Cerebellar cortex (tissue), 1 donor: ENCODE measurements around the gene OR6K2.
"Not testable (repeated sequence)": the region's sequence is repeated elsewhere in the genome, so short reads cannot be mapped to it uniquely, and the experiment has no call there.

Source experiments
- DNase-seq: peaks from one replicate; pipeline ENCODE4 v3.0.0-alpha.2; 2015; ENCODE audit warnings: low spot score

OR6K2 gene, protein sequence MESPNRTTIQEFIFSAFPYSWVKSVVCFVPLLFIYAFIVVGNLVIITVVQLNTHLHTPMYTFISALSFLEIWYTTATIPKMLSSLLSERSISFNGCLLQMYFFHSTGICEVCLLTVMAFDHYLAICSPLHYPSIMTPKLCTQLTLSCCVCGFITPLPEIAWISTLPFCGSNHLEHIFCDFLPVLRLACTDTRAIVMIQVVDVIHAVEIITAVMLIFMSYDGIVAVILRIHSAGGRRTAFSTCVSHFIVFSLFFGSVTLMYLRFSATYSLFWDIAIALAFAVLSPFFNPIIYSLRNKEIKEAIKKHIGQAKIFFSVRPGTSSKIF

DNA sequence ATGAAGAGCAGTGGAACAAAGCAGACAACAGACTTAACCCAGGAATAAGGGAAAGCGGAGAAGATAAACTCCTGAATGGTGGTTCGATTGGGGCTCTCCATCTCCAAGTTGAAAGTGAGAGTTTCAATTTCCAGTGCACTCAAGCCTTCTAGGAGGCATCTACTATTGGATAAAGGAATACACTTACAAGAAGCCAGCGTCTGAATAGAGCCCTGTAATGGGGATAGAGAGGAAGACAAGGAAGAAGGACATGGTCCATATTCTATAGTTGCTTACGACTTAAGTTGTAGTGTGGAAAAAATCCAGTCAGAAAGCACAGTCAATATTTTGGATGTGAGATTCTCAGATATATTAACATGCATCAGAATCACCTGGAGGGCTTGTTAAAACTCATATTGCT lies at the start of gene OR6K2:
OR6K2 (minus strand) TSS at position 101 of the 400 bp plus-strand sequence; CDS start at position 101, 0 bp downstream.
- no peak for DNase-seq

- DNase-seq, result no peak
These were observed 35.4 kb upstream of the OR6K2 start for GRCh38 chr1:158735848-158736247.

DNA sequence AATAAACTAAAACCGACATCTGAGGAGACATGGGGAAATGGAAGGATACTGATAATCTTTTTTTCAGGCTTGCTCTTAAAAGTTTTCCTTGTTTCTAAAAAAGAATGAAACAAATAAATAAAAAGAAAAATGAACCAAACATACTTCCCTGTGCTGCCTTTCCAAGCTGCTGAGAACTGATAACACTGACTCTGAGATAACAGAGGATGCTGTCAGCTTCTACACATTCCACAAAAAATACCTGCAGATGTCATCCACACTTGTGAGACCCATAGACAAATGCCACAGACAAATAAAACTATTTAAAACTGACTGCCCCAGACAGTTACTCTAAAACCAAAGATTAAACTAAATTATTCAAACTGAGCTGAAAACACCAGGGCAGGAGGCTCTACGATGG lies 32.1 kb upstream of the OR6K2 start:
- DNase-seq, result no peak

DNA sequence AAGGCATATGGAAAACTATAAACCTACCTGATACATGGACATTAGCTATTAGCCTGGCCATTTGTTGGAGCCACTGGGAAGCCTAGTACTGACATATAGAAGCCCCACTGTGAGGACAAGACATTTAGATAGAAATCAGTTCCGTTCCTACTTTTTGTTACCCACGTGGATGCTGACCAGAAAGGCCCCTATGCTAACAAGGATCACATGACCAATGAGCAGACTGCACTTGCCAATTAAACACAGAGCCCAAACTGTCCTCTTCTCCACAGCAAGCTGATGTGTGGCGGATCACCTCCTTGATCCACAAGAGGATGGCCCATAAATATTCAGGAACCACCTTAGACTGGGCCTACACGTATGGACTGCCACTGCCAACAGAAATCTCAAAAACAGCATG lies 31.3 kb upstream of the OR6K2 start:
- no peak for DNase-seq

GRCh38 chr1:158730453-158730852 lies 30.0 kb upstream of the OR6K2 start:
- no peak for DNase-seq

- DNase-seq, result no peak
These were observed 28.2 kb upstream of the OR6K2 start for GRCh38 chr1:158728510-158729225.

GRCh38 chr1:158724442-158724841 lies 24.0 kb upstream of the OR6K2 start:
- DNase-seq, result no peak

GRCh38 chr1:158720620-158721019 lies 20.2 kb upstream of the OR6K2 start, which contains the start of gene OR6K3:
Gene OR6K3 (minus strand): TSS chr1:158720720. CDS start chr1:158718115, 2,605 bp downstream.
- no peak for DNase-seq

DNA sequence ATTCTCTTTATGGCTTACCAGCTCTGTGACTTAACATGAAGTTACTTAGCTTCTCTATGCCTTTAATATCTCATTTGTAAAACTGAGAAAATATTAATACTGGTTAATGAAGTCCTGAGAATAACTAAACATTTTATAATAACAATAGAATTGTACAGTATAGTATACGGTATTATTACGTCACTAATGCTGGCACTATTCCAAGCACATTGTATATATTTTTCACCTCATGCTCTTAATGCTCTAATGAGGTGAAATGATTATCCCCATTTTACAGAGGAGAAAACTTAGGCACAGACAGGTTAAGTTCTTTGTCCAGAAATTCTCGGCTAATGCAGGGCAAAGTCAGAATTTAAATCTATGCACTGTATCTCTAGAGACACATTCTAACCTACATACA lies 19.2 kb upstream of the OR6K2 start:
- no peak for DNase-seq

- no peak for DNase-seq
These were observed 16.9 kb upstream of the OR6K2 start for GRCh38 chr1:158717344-158717743.

- DNase-seq, result no peak
These were observed 15.9 kb upstream of the OR6K2 start for GRCh38 chr1:158716335-158716734.

GRCh38 chr1:158714754-158715153 lies 14.3 kb upstream of the OR6K2 start:
- no peak for DNase-seq

DNA sequence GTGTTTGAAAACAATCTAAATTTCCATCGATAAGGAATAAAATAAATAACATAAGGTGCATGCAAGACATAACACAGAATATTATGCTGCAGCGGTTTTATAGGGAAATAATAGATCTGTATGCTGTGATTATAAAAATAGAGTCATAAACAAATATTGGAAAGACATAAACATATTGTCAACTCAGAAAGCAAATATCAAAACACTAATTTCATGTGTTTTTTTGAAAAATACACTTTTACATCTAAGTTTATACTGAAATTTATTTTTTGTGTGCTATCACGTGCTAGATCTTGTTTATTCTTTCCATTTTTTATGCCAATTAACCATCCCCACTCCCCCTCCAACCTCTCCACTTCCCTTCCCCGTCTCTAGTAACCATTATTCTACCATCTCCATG lies 10.6 kb upstream of the OR6K2 start:
- no peak for DNase-seq

GRCh38 chr1:158706096-158706495 lies 5.6 kb upstream of the OR6K2 start:
- DNase-seq, result no peak

- no peak for DNase-seq
These were observed 5.9 kb downstream of the OR6K2 start for GRCh38 chr1:158694596-158694995.

DNA sequence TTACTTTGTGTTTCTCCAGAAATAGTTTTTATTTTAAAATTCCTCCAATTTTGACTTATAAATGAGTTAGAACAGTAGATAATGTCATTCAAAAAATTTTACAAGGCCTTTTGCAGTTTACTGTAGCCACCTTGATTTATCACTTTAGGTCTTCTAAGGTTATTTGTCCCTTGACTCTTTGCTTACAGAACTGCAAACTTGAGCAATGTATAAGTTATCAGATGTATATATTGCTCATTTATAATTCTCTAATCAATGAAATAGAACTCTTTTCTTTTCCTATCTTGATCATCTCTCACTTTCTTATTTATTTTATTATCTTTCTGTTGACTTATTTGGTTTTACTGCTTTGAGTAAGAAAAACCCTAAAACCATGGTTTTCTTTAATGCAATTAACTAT lies 8.1 kb downstream of the OR6K2 start:
- DNase-seq, result no peak

- no peak for DNase-seq
These were observed 8.5 kb downstream of the OR6K2 start for GRCh38 chr1:158691907-158692306.

DNA sequence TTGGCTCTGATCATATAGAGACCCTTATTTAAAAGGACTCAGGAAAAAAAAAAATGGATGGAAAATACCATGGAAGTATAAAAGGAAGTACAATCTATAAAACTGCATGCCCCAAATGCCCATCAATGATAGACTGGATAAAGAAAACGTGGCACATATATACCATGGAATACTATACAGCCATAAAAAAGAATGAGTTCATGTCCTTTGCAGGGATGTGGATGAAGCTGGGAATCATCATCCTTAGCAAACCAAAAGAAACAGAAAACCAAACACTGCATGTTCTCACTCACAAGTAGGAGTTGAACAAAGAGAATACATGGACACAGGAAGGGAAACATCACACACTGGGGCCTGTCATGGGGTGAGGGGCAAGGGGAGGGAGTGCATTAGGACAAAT lies 9.3 kb downstream of the OR6K2 start:
- DNase-seq, result not testable (repeated sequence)

DNA sequence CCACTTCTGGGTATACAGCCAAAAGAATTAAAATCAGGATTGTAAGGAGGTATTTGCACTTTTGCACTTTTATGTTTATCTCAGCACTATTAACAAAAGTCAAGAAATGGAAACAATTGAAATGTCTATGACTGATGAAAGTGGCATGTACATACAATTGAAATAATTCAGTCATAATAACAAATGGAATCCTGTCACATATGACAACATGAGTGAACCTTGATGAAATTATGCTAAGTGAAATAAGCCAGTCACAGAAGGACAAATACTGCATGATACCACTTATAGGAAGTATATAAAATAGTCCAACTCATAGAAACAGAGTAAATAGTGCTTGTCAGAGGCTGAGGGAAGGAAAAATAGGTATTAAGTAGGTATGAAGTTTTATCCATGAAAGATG lies 10.6 kb downstream of the OR6K2 start:
- no peak for DNase-seq

DNA sequence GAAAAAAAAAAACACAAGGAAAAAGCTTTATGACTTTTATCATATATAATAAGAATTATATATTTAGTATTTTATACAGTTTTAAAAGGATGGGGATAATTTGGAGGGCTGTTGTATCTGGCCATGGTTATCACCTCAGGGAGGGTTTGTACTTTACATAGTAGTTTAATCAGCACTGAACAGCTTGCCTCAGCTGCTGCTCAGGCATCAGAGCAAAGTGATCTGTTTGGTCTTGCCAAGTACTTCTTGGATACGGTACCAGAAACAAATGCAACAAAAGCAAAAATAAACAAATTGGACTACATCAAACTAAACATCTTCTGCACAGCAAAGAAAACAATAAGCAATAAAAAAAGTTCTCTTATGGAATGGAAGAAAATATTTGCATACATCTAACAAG lies 11.3 kb downstream of the OR6K2 start:
- no peak for DNase-seq

DNA sequence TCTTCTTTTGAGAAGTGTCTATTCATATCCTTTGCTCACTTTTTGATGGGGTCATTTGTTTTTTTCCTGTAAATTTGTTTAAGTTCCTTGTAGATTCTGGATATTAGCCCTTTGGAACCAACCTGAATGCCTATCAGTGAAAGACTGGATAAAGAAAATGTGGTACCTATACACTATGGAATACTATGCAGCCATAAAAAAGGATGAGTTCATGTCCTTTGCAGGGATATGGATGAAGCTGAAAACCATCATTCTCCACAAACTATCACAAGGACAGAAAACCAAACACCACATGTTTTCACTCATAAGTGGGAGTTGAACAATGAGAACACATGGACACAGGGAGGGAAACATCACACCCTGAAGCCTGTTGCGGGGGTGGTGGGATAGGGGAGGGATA lies 12.1 kb downstream of the OR6K2 start:
- DNase-seq, result not testable (repeated sequence)

DNA sequence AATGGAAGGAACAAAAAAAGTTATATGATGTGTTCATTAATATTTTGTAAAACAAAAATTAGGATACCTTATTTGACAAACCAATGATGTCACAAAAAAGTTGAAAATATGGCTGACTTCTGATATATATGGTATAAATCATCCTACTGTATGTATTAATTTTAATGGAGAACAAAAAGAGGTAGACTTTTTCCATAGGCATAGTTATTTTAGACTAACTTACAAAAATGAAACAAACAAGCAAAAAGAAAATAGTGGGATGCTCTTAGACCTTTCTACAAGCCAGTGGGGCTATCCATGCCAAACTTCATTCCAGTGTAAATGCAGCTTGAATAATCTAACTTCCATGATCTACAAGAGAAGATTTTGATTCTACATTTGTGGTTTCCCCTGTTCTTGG lies 13.4 kb downstream of the OR6K2 start:
- no peak for DNase-seq
